ENCODE measurements around the gene LDHD.

Gene LDHD

DNA sequence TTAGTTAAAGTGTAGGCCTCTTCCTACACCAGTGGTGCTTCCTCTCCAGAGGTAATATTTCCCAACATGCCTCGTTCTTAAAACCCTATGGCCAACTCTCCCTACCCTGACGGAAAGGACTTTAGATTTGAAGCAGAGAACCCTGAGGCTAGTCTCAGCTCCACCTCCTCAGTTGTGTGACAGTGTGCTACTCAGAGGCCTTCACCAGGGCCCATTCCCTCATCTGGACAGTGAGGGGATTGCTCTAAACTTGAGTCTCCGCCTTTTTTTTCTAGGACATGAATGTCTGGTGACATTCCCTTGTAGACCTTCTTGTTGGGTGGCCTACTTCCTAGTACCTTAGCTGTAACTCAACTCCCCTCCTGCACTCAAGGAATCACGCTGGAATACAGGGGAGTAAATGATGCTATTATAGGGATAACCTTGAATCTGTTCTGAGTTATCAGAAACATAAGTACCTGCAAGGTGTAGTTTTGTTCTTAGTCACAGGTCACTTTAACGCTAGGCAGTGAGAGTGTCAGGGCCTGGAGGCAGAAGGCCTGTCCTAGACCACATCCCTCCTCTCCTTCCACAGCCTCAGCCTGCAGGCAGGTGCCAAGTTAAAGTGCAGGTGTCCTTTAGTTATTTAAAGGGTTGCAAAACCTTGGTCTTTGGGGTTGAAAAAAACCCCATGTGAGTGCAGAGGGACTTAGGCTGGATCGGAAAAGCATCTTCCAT lies 26.9 kb downstream of the LDHD start:
- Histone ChIP-seq H3K9me3 (ENCODE audit: insufficient read depth, low read length) (no peaks in the 10 kb centered on the region), H3K36me3 (ENCODE audit: insufficient read depth, insufficient read length, low read length) (peaks cover 18% of the 10 kb centered on the region), H3K27me3 (ENCODE audit: insufficient read depth, insufficient read length) (no peaks in the 10 kb centered on the region), H3K4me3 (ENCODE audit: insufficient read length, low read depth) (no peak overlapping the region), H3K9ac (ENCODE audit: insufficient read length, low read depth) (no peak overlapping the region), H3K4me1 (ENCODE audit: insufficient read depth, insufficient read length) (peaks cover 14% of the 10 kb centered on the region)
- TF ChIP-seq ZNF274 (IDR thresholded peaks at IDR 0.05; ENCODE audit: low read depth, low read length) (no peak), SUZ12 (IDR thresholded peaks at IDR 0.05; ENCODE audit: extremely low read depth, insufficient read depth, insufficient read length) (no peak), YY1 (IDR thresholded peaks at IDR 0.05; ENCODE audit: insufficient read depth, insufficient read length) (no peak)
- no peak for DNase-seq (ENCODE audit: low read depth, low spot score)

DNA sequence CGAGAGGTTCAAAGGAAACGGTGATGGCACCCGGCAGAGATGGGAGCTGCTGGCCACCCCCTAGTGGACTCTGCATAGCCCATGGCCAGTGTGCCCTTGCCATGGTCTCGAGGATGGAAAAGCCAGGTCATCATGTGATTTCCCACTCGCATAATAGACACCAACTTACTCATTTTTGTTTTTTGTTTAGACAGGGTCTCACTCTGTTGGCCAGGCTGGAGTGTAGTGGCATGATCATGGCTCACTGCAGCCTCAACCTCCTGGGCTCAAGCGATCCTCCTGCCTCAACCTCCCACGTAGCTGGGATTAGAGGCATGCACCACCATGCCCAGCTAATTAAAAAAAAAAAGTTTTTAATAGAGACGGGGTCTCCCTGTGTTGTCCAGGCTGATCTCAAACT lies 27.6 kb downstream of the LDHD start:
- Histone ChIP-seq H3K36me3 (ENCODE audit: insufficient read depth, insufficient read length, low read length) (peaks cover 16% of the 10 kb centered on the region), H3K4me3 (ENCODE audit: insufficient read length, low read depth) (no peak overlapping the region), H3K9me3 (ENCODE audit: insufficient read depth, low read length) (no peaks in the 10 kb centered on the region), H3K4me1 (ENCODE audit: insufficient read depth, insufficient read length) (peaks cover 12% of the 10 kb centered on the region), H3K9ac (ENCODE audit: insufficient read length, low read depth) (no peak overlapping the region), H3K27me3 (ENCODE audit: insufficient read depth, insufficient read length) (no peaks in the 10 kb centered on the region)
- TF ChIP-seq SUZ12 (IDR thresholded peaks at IDR 0.05; ENCODE audit: extremely low read depth, insufficient read depth, insufficient read length) (no peak), YY1 (IDR thresholded peaks at IDR 0.05; ENCODE audit: insufficient read depth, insufficient read length) (no peak), ZNF274 (IDR thresholded peaks at IDR 0.05; ENCODE audit: low read depth, low read length) (no peak)
- no peak for DNase-seq (ENCODE audit: low read depth, low spot score)

DNA sequence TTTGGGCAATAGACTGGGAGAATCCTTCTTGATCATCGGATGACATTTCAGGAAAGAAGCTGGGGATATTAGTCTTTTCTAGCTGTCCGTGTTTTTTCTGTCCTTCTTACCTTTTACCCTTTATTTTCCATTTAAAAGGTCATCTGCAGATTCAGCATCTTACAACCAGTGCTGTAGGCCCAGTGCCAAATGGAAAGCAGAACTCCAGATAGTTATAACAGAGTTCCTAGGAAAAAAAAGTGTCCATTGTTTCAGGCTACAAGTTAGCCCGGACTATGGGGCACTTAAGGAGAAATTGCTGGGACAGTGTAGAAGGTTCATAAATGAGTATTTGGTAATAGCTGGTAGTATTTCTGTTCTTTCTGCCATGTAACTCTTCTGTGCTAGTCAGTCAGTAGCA lies 28.4 kb downstream of the LDHD start:
- Histone ChIP-seq H3K4me1 (ENCODE audit: insufficient read depth, insufficient read length) (peaks cover 9% of the 10 kb centered on the region), H3K4me3 (ENCODE audit: insufficient read length, low read depth) (no peak overlapping the region), H3K9me3 (ENCODE audit: insufficient read depth, low read length) (no peaks in the 10 kb centered on the region), H3K36me3 (ENCODE audit: insufficient read depth, insufficient read length, low read length) (peaks cover 11% of the 10 kb centered on the region), H3K27me3 (ENCODE audit: insufficient read depth, insufficient read length) (no peaks in the 10 kb centered on the region), H3K9ac (ENCODE audit: insufficient read length, low read depth) (no peak overlapping the region)
- DNase-seq (ENCODE audit: low read depth, low spot score) = no peak
- no peak for TF ChIP-seq YY1 (IDR thresholded peaks at IDR 0.05; ENCODE audit: insufficient read depth, insufficient read length)
- TF ChIP-seq ZNF274 (IDR thresholded peaks at IDR 0.05; ENCODE audit: low read depth, low read length) = no peak
- no peak for TF ChIP-seq SUZ12 (IDR thresholded peaks at IDR 0.05; ENCODE audit: extremely low read depth, insufficient read depth, insufficient read length)

DNA sequence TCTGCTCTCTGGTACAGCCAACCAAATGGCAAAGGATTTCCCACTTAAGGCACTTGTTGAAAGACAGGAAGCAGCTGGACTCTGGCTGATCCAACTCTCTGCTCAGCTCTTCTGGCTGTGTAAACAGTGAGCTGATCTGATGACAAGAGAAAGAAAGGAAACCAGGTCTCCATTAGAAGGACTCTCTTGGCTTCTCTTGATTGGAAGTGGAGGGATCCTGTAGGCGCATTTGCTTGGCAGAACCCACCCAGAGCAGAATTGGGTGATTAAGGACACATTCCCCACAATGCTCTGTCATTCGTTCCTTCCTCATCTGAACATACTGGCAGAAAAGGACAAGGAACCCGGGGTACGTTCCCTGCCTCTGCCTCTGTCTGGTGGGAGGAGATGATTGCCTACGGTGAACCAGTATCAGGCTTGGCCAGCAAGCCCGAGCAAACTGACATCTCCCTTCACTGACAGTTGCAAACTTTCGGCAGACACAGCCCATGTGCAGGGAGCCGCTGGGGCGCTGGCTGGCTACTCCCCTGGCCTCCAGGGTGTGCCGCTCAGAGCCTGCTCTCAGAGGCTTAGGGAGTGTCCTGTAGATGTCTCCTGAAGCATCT lies 29.1 kb downstream of the LDHD start:
- Histone ChIP-seq H3K9me3 (ENCODE audit: insufficient read depth, low read length) (no peaks in the 10 kb centered on the region), H3K4me1 (ENCODE audit: insufficient read depth, insufficient read length) (peaks cover 9% of the 10 kb centered on the region), H3K4me3 (ENCODE audit: insufficient read length, low read depth) (no peak overlapping the region), H3K27me3 (ENCODE audit: insufficient read depth, insufficient read length) (no peaks in the 10 kb centered on the region), H3K9ac (ENCODE audit: insufficient read length, low read depth) (no peak overlapping the region), H3K36me3 (ENCODE audit: insufficient read depth, insufficient read length, low read length) (peaks cover 11% of the 10 kb centered on the region)
- DNase-seq (ENCODE audit: low read depth, low spot score) = no peak
- TF ChIP-seq YY1 (IDR thresholded peaks at IDR 0.05; ENCODE audit: insufficient read depth, insufficient read length) (no peak), ZNF274 (IDR thresholded peaks at IDR 0.05; ENCODE audit: low read depth, low read length) (no peak), SUZ12 (IDR thresholded peaks at IDR 0.05; ENCODE audit: extremely low read depth, insufficient read depth, insufficient read length) (no peak)

DNA sequence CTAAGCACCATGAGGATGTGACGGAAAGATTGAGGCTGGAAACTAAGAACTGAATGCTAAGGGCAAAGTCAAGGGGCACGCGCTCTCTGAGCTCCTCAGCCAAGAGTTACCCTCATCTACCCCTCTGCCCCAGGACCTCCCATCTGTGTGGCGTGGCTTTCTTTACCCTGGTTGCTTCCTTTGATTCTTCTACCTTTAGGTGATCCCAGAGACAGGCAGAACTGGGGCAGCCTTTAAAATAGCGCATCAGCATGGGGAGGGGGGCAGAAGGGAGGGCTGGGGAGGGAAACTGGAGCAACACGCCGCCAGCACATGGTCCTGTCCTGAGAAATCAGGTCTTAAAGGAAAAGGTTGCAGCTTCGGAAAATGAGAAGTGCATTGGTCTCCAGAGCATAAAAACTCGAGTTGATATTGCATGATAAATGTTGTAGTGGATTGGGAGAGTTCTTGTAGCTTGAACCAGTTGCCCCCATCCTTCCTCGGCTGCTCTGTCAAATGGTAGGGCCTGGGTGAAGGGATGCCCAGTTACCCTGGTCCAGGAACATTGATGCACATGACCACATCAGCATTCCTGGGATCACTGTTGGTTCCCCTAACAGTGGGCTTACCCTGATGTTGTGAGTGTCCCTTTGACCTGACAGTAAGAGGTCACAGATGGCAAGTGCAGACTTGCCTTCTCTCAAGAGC lies 29.7 kb downstream of the LDHD start:
- DNase-seq (ENCODE audit: low read depth, low spot score) = no peak
- H3K4me1 ChIP-seq (ENCODE audit: insufficient read depth, insufficient read length) = peaks cover 7% of the 10 kb centered on the region
- TF ChIP-seq SUZ12 (IDR thresholded peaks at IDR 0.05; ENCODE audit: extremely low read depth, insufficient read depth, insufficient read length) (no peak), YY1 (IDR thresholded peaks at IDR 0.05; ENCODE audit: insufficient read depth, insufficient read length) (no peak), ZNF274 (IDR thresholded peaks at IDR 0.05; ENCODE audit: low read depth, low read length) (no peak)

DNA sequence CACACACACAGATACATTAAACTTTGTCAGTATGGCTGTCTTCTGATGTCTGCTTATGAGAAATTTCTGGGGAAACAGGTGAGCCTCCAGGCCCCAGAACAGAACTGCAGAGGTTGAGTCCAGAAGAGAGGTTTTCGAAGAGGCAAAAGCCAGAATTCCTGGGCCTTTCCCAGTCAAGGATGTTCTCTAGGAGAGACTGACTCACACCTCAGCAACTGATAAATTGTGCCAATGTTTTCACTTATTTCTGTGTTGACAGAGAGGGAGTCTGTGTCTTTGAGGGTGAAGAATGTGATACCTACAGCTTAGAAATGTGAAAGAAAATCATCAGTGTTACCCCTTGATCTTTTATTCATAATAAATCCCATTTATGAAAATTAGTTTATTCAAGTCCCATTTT lies 30.3 kb downstream of the LDHD start:
- no peak overlapping the region for H3K9ac ChIP-seq (ENCODE audit: insufficient read length, low read depth)
- H3K36me3 ChIP-seq (ENCODE audit: insufficient read depth, insufficient read length, low read length) = peaks cover 11% of the 10 kb centered on the region
- no peaks in the 10 kb centered on the region for H3K27me3 ChIP-seq (ENCODE audit: insufficient read depth, insufficient read length)
- H3K9me3 ChIP-seq (ENCODE audit: insufficient read depth, low read length) = no peaks in the 10 kb centered on the region
- peaks cover 7% of the 10 kb centered on the region for H3K4me1 ChIP-seq (ENCODE audit: insufficient read depth, insufficient read length)
- H3K4me3 ChIP-seq (ENCODE audit: insufficient read length, low read depth) = no peak overlapping the region
- DNase-seq (ENCODE audit: low read depth, low spot score) = no peak
- no peak for TF ChIP-seq YY1 (IDR thresholded peaks at IDR 0.05; ENCODE audit: insufficient read depth, insufficient read length)
- TF ChIP-seq ZNF274 (IDR thresholded peaks at IDR 0.05; ENCODE audit: low read depth, low read length) = no peak

More for the DNA sequence above, 29.7 kb downstream of the LDHD start:
- peaks cover 11% of the 10 kb centered on the region for H3K36me3 ChIP-seq (ENCODE audit: insufficient read depth, insufficient read length, low read length)
- H3K4me3 ChIP-seq (ENCODE audit: insufficient read length, low read depth) = no peak overlapping the region
- H3K9me3 ChIP-seq (ENCODE audit: insufficient read depth, low read length) = no peaks in the 10 kb centered on the region
- no peaks in the 10 kb centered on the region for H3K27me3 ChIP-seq (ENCODE audit: insufficient read depth, insufficient read length)
- no peak overlapping the region for H3K9ac ChIP-seq (ENCODE audit: insufficient read length, low read depth)

DNA sequence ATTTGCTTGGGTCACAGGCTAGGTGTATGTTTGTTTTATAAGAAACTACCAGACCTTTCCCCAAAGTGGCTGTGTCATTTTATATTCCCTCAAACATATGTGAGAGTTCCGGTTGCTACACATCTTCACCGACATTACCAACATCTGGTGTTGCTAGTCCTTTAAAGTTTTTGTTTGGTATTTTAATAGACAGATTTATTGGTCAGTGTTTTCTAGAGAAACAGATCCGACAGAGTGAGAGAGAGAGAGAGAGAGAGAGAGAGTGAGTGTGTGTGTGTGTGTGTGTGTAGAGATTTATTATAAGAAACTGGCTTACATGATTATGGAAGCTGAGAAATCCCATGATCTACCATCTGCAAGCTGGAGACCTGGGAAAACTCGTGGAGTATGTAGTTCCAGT lies 31.0 kb downstream of the LDHD start:
- no peak for DNase-seq (ENCODE audit: low read depth, low spot score)
- Histone ChIP-seq H3K36me3 (ENCODE audit: insufficient read depth, insufficient read length, low read length) (peaks cover 11% of the 10 kb centered on the region), H3K27me3 (ENCODE audit: insufficient read depth, insufficient read length) (no peaks in the 10 kb centered on the region), H3K4me1 (ENCODE audit: insufficient read depth, insufficient read length) (peaks cover 7% of the 10 kb centered on the region), H3K9ac (ENCODE audit: insufficient read length, low read depth) (no peak overlapping the region), H3K9me3 (ENCODE audit: insufficient read depth, low read length) (no peaks in the 10 kb centered on the region), H3K4me3 (ENCODE audit: insufficient read length, low read depth) (no peak overlapping the region)
- TF ChIP-seq YY1 (IDR thresholded peaks at IDR 0.05; ENCODE audit: insufficient read depth, insufficient read length) (no peak), SUZ12 (IDR thresholded peaks at IDR 0.05; ENCODE audit: extremely low read depth, insufficient read depth, insufficient read length) (no peak), ZNF274 (IDR thresholded peaks at IDR 0.05; ENCODE audit: low read depth, low read length) (no peak)

All from NT2/D1 (cell line).